ENCODE measurements around the gene RNASE13.

DNA sequence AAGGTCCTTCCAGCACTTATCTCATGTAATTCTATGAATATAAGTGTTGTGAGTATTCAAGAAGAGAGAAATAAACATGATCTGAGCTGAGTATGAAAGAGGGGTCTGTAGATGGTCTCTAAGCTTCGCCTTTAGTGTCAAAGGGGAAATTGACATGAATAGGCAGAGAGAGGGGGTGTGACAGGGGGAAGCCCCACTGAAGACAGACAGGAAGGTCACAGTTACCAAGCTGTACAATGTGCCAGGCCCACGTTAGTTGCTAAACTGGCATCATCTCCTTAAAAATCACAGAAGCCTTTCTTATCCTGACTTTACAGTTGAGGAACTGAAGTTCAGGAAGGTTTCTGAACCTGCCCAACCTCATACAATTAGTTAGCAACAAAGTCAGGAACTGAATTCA, 43.1 kb upstream of the RNASE13 start:
- no peak for TF ChIP-seq NFE2L1 (CRISPR knock-in tag; IDR thresholded peaks at IDR 0.05)
- no peak for TF ChIP-seq CTCF (IDR thresholded peaks at IDR 0.05)
- no peak for TF ChIP-seq TCF7 (CRISPR knock-in tag; IDR thresholded peaks at IDR 0.05; ENCODE audit: low read depth)
- TF ChIP-seq TEAD4 (CRISPR knock-in tag; IDR thresholded peaks at IDR 0.05), result no peak
- no peak for TF ChIP-seq ZNF281 (CRISPR knock-in tag; IDR thresholded peaks at IDR 0.05)
- no peak for TF ChIP-seq NFYB (CRISPR knock-in tag; conservative IDR thresholded peaks at IDR 0.05; ENCODE audit: low read depth)
- TF ChIP-seq CREM (CRISPR knock-in tag; IDR thresholded peaks at IDR 0.05), result no peak
- no peak for TF ChIP-seq USF1 (CRISPR knock-in tag; IDR thresholded peaks at IDR 0.05)
